GM23338 (cell line): ENCODE results near the gene GALM. TPM values are rescaled to one million over a fixed set of nuclear protein-coding genes. Genes with fewer than 3 reads are reported as not detected.

Experiments
- ATAC-seq: fragments of 200-7000 bp; cut with Tn5 transposase; 3 replicates; pipeline ENCODE4 v1.9.1; 2020
- DNase-seq: peaks from one replicate; pipeline ENCODE4 v3.0.0-alpha.2; 2015; ENCODE audit warnings: low spot score
- H2AFZ ChIP-seq: fragments of 200-600 bp; sonication (generic); 2 replicates; pipeline ENCODE4 v1.8.0; 2016; ENCODE audit warnings: antibody characterized with exemption, mild to moderate bottlenecking, moderate library complexity
- H3F3A ChIP-seq: fragments of 200-600 bp; sonication (generic); replicated peaks from 2 replicates; pipeline ENCODE4 v1.8.0; 2017; ENCODE audit warnings: antibody characterized with exemption, mixed run types, low read depth
- H3K27ac ChIP-seq: fragments of 200-600 bp; sonication (generic); 2 replicates; pipeline ENCODE4 v1.6.1; 2016; ENCODE audit warnings: low read depth
- H3K27me3 ChIP-seq: fragments of 200-600 bp; sonication (generic); 2 replicates; pipeline ENCODE4 v1.8.0; 2016; ENCODE audit warnings: mild to moderate bottlenecking, mixed run types, moderate library complexity; ENCODE audit not compliant: insufficient read depth
- H3K36me3 ChIP-seq: fragments of 200-600 bp; sonication (generic); 2 replicates; pipeline ENCODE4 v1.8.0; 2016; ENCODE audit warnings: mild to moderate bottlenecking; ENCODE audit not compliant: insufficient read depth
- H3K4me1 ChIP-seq: fragments of 200-600 bp; sonication (generic); 2 replicates; pipeline ENCODE4 v1.8.0; 2016; ENCODE audit warnings: mild to moderate bottlenecking, moderate library complexity; ENCODE audit not compliant: insufficient read depth
- H3K4me2 ChIP-seq: fragments of 200-600 bp; sonication (generic); 2 replicates; pipeline ENCODE4 v1.7.1; 2017; ENCODE audit warnings: mixed run types
- H3K4me3 ChIP-seq: fragments of 200-600 bp; sonication (generic); 2 replicates; pipeline ENCODE4 v1.6.1; 2016; ENCODE audit warnings: mixed run types
- H3K79me2 ChIP-seq: fragments of 200-600 bp; sonication (generic); replicated peaks from 2 replicates; pipeline ENCODE4 v1.8.0; 2017; ENCODE audit warnings: mild to moderate bottlenecking; ENCODE audit not compliant: insufficient read depth
- H3K9me2 ChIP-seq: fragments of 200-600 bp; sonication (generic); 2 replicates; pipeline ENCODE4 v1.8.0; 2017; ENCODE audit not compliant: insufficient read depth
- H4K20me1 ChIP-seq: fragments of 200-600 bp; sonication (generic); replicated peaks from 2 replicates; pipeline ENCODE4 v1.8.0; 2017; ENCODE audit warnings: mild to moderate bottlenecking; ENCODE audit not compliant: insufficient read depth
- H3K27ac Mint-ChIP-seq: 2 replicates; pipeline ENCODE4 v1.8.0; 2020; ENCODE audit warnings: inconsistent platforms, mild to moderate bottlenecking, moderate library complexity, mixed read lengths
- H3K27me3 Mint-ChIP-seq: 3 replicates; pipeline ENCODE4 v1.8.0; 2022; ENCODE audit warnings: low read depth, mild to moderate bottlenecking, moderate library complexity, mixed read lengths, inconsistent platforms; ENCODE audit not compliant: insufficient read depth, poor library complexity
- H3K36me3 Mint-ChIP-seq: 3 replicates; pipeline ENCODE4 v1.8.0; 2021; ENCODE audit warnings: low read depth, mild to moderate bottlenecking, inconsistent platforms, moderate library complexity, mixed read lengths
- H3K4me1 Mint-ChIP-seq: 3 replicates; pipeline ENCODE4 v1.8.0; 2020; ENCODE audit warnings: mild to moderate bottlenecking, inconsistent platforms, mixed read lengths
- H3K4me3 Mint-ChIP-seq: 3 replicates; pipeline ENCODE4 v1.8.0; 2021; ENCODE audit warnings: moderate library complexity, mild to moderate bottlenecking, inconsistent platforms, mixed read lengths
- H3K9me3 Mint-ChIP-seq: 3 replicates; pipeline ENCODE4 v1.8.0; 2020; ENCODE audit warnings: moderate library complexity, mild to moderate bottlenecking, inconsistent platforms, mixed read lengths
- CREB1 ChIP-seq: fragments of 250-450 bp; sonication (Bioruptor Pico); IDR thresholded peaks from 2 replicates; pipeline ENCODE4 v1.5.0; 2020; ENCODE audit warnings: low read depth, mild to moderate bottlenecking, moderate library complexity
- ETS1 ChIP-seq: IDR thresholded peaks from 2 replicates; pipeline ENCODE4 v1.6.1; 2016; ENCODE audit warnings: antibody characterized with exemption
- EZH2phosphoT487 ChIP-seq: fragments of 200-600 bp; sonication (generic); IDR thresholded peaks from one replicate; pipeline ENCODE4 v1.8.1; 2018; ENCODE audit warnings: antibody characterized with exemption; ENCODE audit not compliant: unreplicated experiment
- NANOG ChIP-seq: IDR thresholded peaks from 2 replicates; pipeline ENCODE4 v1.6.1; 2016; ENCODE audit warnings: antibody characterized with exemption, borderline replicate concordance
- POLR2AphosphoS5 ChIP-seq: IDR thresholded peaks from 2 replicates; pipeline ENCODE4 v1.6.1; 2016; ENCODE audit warnings: antibody characterized with exemption, low read depth
- REST ChIP-seq: IDR thresholded peaks from one replicate; pipeline ENCODE4 v1.6.1; 2018; ENCODE audit warnings: antibody characterized with exemption; ENCODE audit not compliant: unreplicated experiment
- STAT1 ChIP-seq: IDR thresholded peaks from one replicate; pipeline ENCODE4 v1.6.1; 2016; ENCODE audit warnings: antibody characterized with exemption; ENCODE audit not compliant: unreplicated experiment
- ZNF114 ChIP-seq: fragments of 250-450 bp; sonication (Bioruptor Pico); IDR thresholded peaks from 2 replicates; pipeline ENCODE4 v1.5.0; 2020; ENCODE audit warnings: mild to moderate bottlenecking, moderate library complexity
- ZNF331 ChIP-seq: fragments of 250-450 bp; sonication (Bioruptor Pico); IDR thresholded peaks from 2 replicates; pipeline ENCODE4 v1.5.0; 2020; ENCODE audit warnings: low read depth, mild to moderate bottlenecking, moderate library complexity
- ZNF462 ChIP-seq: fragments of 250-450 bp; sonication (Bioruptor Pico); IDR thresholded peaks from 2 replicates; pipeline ENCODE4 v1.5.0; 2020; ENCODE audit warnings: mild to moderate bottlenecking, moderate library complexity
- polyA plus RNA-seq: library from polyadenylated mRNA; unstranded; fragments of >200 nt; fragmentation: Nextera tagmentation; extraction: Ambion mirVana; gene quantifications from 2 replicates; pipeline ENCODE4 v1.2.1, GENCODE V29; 2016
- total RNA-seq: library from RNA; depleted of rRNA; stranded (reverse); fragments of >200 nt; shearing (Covaris generic); gene quantifications from 2 replicates; pipeline ENCODE4 v1.2.3, GENCODE V29; 2014
- TF ChIP-seq, protein P1 (sequence below), 2 experiments: fragments of 200-600 bp in 1 of 2; sonication (generic) in 1 of 2; conservative IDR thresholded peaks; 2 replicates each; pipeline versions ENCODE4 v1.5.1 to v1.6.1; 2016 to 2017; ENCODE audit warnings: antibody characterized with exemption in 2 of 2, low read depth in 2 of 2, mild to moderate bottlenecking in 2 of 2, moderate library complexity in 1 of 2

GALM gene
- total and polyA plus RNA-seq, 2 experiments from 2014 or later, result 9.3 to 21.6 TPM

GRCh38 chr2:38655441-38655840, 10.5 kb upstream of the GALM start:
- H2AFZ ChIP-seq, result no peak overlapping the region; the same call in 1 of the 2 replicates

More at GRCh38 chr2:38655441-38655840, 10.5 kb upstream of the GALM start:
- H3K4me1 Mint-ChIP-seq, result no peaks in the 10 kb centered on the region
- no peak overlapping the region for H3K4me3 Mint-ChIP-seq
- no peak for ATAC-seq
- Histone ChIP-seq H3K27ac (no peak overlapping the region), H3K4me1 (no peaks in the 10 kb centered on the region), H3K4me3 (no peak overlapping the region), H3K27me3 (no peaks in the 10 kb centered on the region), H3K36me3 (no peaks in the 10 kb centered on the region), H4K20me1 (no peaks in the 10 kb centered on the region), H3K79me2 (no peaks in the 10 kb centered on the region), H3F3A (no peaks in the 10 kb centered on the region), H3K9me2 (0 out of 2 replicates have a peak, but pooled peaks cover 6% of the 10 kb centered on the region), H3K4me2 (no peak overlapping the region)
- H3K27me3 Mint-ChIP-seq, result peaks cover 3% of the 10 kb centered on the region
- no peaks in the 10 kb centered on the region for H3K9me3 Mint-ChIP-seq
- DNase-seq, result no peak
- no peak for TF ChIP-seq ZNF462 (CRISPR knock-in tag)
- no peak for TF ChIP-seq ZNF114 (CRISPR knock-in tag)
- no peak for TF ChIP-seq NANOG
- no peak for TF ChIP-seq STAT1
- no peak for TF ChIP-seq CREB1 (CRISPR knock-in tag)
- TF ChIP-seq, protein P1, sequence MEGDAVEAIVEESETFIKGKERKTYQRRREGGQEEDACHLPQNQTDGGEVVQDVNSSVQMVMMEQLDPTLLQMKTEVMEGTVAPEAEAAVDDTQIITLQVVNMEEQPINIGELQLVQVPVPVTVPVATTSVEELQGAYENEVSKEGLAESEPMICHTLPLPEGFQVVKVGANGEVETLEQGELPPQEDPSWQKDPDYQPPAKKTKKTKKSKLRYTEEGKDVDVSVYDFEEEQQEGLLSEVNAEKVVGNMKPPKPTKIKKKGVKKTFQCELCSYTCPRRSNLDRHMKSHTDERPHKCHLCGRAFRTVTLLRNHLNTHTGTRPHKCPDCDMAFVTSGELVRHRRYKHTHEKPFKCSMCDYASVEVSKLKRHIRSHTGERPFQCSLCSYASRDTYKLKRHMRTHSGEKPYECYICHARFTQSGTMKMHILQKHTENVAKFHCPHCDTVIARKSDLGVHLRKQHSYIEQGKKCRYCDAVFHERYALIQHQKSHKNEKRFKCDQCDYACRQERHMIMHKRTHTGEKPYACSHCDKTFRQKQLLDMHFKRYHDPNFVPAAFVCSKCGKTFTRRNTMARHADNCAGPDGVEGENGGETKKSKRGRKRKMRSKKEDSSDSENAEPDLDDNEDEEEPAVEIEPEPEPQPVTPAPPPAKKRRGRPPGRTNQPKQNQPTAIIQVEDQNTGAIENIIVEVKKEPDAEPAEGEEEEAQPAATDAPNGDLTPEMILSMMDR (conservative IDR thresholded peaks at IDR 0.05; ENCODE audit: low read depth in 2 of 2), result no peak
- no peak for TF ChIP-seq REST
- no peak for TF ChIP-seq POLR2AphosphoS5
- TF ChIP-seq ZNF331 (CRISPR knock-in tag), result no peak
- TF ChIP-seq EZH2phosphoT487, result no peak
- no peak for TF ChIP-seq ETS1
- H3K36me3 Mint-ChIP-seq, result no peaks in the 10 kb centered on the region
- H3K27ac Mint-ChIP-seq, result no peak overlapping the region
